ENCODE data around the gene ZBTB8A.
"Not testable (repeated sequence)": the region's sequence is repeated elsewhere in the genome, so short reads cannot be mapped to it uniquely, and the experiment has no call there.

ZBTB8A gene

DNA sequence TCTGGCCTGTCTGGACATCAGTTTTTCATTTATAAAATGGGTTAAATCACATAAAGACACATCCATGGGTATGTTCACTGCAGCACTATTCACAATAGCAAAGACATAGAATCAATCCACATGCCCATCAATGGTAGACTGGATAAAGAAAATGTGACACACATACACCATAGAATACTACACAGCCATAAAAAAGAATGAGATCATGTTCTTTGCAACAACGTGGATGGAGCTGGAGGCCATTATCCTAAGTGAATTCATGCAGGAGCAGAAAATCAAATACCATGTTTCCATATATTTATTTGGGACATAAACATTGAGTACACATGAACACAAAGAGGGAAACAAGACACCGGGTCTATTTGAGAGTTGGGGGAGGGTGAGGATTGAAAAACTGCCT is 83.0 kb downstream of the ZBTB8A start:
- DNase-seq (ENCODE audit: low spot score), result no peak

DNA sequence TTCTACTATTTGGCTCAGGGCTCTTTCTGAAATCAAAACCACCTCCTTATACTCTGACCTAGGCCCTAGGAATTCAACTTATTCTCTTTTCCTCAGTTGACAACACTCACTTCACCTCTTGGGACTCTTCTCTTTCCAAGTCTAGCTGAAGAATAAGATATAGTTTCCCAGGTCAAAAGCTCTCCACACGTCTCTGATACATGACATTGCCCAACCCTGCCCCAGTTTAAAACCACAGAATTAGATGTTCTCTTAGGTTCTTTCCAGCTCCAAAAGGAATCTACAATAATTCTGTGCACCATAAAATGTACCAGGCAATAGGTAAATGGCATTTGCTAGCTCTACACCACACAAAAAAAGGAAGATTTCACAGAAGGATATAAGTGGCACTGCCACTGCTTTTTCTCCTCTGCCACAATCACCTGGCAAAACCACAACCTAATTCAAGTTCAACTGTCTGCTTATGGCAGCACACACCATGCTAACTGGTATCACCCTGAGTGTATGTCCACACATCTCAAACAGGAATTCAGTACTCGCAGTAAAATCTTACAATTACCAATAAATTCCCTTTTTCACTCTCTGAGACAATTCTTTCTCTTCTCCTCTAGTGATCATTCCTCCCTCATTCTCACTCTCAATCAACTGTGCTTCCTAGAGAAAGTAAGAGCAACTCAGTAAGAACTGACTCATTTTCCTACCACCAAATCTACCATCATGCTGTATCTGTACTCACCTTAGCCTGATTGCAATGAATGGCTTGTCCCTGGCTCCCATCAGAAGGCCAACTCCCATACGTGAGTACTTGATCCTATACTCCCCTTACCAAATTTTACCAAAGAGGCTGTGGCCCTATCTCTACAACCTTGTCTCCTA is 83.8 kb downstream of the ZBTB8A start:
- no peak for DNase-seq (ENCODE audit: low spot score)

DNA sequence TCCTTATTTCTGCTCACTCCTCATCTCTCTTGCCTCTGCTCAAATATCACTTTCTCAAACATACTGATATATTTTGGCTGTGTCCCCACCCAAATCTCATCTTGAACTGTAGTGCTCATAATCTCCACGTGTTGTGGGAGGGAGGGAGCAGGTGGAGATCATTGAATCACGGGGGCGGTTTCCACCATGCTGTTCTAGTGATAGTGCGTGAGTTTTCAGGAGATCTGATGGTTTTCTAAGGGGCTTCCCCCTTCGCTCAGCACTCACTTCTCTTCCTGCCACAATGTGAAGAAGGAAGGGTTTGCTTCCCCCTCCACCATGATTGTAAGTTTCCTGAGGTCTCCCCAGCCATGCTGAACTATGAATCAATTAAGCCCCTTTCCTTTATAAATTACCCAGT is 84.5 kb downstream of the ZBTB8A start:
- no peak for DNase-seq (ENCODE audit: low spot score)

DNA sequence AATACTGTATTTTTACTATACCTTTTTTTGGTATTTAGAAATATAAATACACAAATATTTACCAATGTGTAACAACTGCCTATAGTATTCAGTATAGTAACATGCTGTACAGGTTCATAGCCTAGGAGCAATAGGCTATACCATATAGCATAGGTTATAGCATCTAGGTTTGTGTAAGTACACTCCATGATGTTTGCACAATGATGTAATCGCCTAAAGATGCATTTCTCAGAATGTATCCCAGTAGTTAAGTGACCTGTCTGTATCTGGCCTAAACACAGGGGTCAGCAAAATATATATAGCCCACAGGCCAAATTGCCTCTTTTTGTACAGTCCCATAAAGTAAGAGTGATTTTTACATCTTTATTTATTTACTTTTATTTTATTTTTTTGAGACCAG is 86.9 kb downstream of the ZBTB8A start:
- DNase-seq (ENCODE audit: low spot score), result no peak

DNA sequence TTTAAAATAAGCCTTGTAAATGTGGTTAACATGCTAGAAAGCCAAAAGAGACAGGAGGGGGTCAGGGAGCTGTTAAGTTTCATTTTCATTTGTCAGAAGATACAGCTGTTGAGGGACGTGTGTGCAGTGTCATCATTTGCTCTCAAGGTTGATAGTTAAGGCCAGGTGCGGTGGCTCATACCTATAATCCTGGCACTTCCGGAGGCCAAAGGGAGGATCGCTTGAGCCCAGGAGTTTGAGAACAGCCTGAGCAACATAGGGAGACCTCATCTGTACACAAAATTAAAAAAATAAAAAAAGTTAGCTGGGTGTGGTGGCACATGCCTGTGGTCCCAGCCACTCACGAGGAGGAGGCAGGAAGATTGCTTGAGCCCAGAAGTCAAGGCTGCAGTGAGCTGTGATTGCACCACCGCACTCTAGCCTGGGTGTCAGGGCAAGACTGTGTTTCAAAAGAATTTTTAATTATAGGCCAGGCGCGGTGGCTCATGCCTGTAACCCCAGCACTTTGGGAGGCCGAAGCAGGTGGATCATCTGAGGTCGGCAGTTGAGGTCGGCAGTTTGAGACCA is 88.5 kb downstream of the ZBTB8A start:
- DNase-seq (ENCODE audit: low spot score), result no peak

DNA sequence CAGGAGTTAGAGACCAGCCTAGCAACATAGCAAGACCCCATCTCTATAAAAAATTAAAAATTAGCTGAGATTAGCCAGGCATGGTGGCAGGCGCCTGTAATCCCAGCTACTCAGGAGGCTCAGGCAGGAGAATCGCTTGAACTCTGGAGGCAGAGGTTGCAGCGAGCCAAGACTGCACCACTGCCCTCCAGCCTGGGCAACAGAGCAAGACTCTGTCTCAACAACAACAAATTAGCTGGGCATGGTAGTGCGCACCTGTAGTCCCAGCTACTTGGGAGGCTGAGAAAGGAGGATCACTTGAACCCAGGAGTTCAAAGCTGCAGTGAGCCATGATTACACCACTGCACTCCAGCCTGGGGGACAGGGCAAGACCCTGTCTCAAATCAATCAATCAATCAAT is 90.9 kb downstream of the ZBTB8A start:
- DNase-seq (ENCODE audit: low spot score), result not testable (repeated sequence)

DNA sequence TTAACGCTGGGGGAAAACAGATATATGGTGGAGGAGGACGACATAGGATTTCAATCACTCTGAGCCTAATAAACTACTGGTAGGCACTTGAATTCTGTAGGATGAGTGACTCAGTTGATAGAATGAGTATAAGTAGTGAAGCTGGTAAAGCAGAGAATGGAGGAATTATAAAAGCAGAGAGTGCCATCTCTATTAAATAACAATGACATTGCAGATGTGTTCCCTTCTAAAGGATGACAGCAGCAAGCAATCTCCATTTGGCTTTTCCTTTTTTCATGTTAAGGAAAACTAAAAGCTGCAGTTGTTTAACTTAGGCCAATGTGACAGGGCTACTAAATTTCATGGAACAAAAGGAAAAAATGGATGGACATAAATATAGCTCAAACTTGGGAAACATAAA is 93.6 kb downstream of the ZBTB8A start:
- DNase-seq (ENCODE audit: low spot score), result no peak

DNA sequence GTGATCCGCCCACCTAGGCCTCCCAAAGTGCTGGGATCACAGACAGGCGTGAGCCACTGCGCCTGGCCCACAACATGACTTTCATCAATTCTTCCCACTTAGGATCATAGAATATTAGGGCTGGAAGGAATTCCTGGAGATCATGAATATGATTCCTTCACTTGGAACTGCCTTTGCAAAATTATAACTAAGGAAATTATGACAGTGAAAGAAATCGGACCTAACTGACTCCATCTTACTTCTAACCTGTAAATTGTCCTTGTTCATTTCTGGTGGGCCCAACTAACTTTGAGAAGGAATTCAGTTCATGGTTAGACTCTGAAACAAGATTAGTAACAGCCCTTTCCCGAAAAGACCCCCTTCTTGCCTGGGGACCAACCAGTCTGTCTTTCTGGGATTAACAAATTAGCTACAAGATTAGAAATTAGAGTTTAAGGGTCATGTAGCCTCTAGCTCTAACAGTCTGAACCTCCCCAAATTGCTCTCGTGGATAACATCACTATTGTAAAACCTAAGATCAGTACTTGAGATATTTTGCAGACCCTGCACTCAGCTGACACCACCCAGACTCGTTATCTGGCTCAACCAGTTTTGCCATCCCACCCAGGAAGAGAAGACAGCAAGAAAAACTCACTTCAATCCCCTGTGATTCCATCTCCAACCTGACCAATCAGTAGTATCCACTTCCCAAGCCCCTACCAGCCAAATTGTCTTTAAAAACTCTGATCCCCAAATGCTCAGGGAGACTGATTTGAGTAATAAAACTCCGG is 96.5 kb downstream of the ZBTB8A start:
- DNase-seq (ENCODE audit: low spot score), result no peak

DNA sequence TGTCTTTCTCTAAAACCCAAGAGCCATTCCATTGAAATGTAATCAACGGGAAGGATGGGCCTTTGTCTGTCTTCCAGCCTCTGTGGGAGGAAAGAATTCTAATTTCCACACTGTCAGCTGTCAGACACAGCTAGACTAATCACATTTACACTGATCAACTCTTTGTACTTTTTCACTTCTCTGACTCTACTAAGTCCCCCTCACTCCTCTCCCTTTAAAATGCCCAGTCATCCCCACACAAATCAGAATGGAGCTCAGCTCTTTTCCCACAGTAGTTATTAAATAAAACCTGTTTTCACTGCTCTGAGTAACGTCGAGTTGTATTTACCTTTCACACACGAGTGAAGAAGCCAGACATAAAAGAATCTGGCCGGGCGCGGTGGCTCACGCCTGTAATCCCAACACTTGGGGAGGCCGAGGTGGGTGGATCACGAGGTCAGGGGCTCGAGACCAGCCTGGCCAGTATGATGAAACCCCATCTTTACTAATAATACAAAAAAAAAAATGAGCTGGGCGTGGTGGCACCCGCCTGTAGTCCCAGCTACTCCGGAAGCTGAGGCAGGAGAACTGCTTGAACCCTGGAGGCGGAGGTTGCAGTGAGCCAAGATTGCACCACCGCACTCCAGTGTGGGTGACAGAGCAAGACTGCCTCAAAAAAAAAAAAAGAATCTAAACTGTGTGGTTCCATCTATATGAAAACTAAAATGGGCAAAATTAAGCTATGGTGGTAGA is 97.9 kb downstream of the ZBTB8A start:
- DNase-seq (ENCODE audit: low spot score), result no peak

DNA sequence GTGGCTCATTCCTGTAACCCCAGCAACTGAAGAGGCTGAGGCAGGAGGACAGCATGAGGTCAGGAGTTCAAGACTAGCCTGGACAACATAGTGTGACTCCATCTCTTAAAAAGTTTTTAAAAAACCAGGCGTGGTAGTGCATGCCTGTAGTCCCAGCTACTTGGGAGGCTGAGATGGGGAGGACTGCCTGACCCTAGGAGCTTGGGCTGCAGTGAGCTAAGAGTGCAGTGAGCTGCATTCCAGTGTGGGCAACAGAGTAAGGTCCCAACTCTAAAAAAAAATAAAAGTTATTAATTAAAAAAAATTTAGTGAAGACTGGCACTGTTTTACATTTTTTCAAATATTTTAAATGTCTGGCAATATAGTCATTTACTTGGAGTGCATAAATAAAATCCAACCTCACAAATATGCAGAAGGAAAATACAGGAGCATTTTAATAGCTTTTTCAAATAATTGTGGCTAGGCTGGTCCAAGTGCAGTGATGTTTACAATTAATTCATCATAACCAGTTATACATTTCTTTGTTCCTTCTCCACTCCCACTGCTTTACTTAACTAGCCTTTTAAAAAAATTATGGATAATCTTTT is 100.4 kb downstream of the ZBTB8A start:
- DNase-seq (ENCODE audit: low spot score), result no peak

DNA sequence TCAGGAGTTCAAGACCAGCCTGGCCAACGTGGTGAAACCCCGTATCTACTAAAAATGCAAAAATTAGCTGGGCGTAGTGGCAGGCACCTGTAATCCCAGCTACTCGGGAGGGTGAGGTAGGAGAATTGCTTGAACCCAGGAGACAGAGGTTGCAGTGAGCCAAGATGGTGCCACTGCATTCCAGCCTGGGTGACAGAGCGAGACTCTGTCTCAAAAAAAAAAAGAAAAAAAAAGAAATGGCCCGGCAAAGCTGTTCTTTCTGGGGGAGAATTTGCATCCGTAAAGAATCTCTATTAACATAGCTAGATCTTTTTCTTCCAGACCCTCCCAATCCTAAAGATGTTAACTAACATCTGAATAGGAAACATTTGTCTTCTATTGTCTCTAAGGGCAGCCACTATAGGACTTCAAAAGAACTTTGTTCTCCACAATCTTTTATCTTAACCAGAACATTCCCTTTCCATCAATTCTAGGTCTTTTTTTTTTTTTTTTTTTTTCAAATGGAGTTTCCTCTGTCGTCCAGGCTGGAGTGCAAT is 103.1 kb downstream of the ZBTB8A start:
- not testable (repeated sequence) for DNase-seq (ENCODE audit: low spot score)

DNA sequence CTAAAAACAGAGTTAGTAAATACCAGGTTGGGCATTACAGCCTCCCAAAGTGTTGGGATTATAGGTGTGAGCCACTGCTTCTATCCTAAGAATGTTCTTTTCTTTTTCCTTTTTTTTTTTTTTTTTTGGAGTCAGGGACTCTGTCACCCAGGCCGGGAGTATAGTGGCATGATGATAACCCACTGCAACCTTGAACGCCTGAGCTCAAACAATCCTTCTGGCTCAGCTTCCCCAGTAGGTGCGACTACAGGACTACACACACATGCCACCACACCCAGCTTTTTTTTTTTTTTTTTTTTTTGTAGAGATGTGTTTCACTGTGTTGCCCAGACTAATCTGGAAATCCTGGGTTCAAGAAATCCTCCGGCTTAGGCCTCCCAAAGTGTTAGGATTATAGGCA is 105.2 kb downstream of the ZBTB8A start:
- DNase-seq (ENCODE audit: low spot score), result no peak

DNA sequence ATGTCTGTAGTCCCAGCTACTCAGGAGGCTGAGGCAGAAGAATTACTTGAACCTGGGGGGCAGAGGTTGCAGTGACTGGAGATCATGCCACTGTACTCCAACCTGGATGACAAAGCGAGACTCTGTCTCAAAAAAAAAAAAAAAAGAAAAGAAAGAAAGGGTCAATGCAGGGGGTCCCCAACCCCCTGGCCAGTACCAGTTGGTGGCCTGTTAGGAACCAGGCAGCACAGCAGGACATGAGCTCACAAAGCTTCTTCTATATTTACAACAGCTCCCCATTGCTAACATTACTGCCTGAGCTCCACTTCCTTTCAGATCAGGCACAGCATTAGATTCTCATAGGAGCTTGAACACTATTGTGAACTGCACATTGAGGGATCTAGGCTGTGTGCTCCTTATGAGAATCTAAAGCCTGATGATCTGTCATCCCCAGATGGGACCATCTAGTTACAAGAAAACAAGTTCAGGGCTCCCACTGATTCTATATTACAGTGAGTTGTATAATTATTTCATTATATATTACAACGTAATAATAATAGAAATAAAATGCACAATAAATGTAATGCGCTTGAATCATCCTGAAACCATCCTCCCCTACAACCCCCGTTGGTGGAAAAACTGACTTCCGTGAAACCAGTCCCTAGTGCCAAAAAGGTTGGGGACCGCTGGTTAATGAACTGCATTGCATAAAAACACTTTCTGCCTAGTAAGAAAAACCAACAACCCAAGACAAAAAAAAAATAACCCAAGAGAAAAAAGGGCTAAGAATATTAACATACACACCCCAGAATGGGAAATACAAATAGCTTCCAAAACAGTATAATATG is 108.3 kb downstream of the ZBTB8A start:
- no peak for DNase-seq (ENCODE audit: low spot score)

DNA sequence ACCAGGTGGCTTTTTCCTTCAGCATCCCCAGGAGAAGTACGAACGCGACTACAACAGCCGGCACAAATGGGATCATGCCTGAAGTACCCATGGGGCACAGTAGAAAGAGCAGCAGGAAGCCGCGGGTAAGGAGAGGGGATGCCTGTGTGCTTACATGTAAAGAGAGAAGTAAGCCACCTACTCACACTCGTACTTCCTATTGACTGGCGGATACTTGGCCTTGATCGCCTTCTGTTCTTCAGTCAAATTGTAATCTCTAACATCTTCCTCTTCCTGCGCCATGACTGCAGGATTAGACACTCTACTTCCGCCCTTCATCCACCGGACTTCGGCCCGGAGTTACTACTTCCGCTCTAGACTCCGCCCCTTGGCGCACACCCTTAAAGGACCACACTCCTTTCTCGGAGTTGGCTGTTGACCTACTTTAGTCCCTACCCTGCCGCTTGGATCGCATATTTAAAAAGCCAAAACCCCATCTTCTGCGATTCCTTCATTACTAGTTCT is 111.1 kb downstream of the ZBTB8A start, which contains the start of gene ZBTB8OS:
Gene ZBTB8OS (minus strand): TSS at position 303 of the 504 bp plus-strand sequence. CDS start 21 bp downstream, at position 282.
- peak; percentile 98 for DNase-seq (ENCODE audit: low spot score)

DNA sequence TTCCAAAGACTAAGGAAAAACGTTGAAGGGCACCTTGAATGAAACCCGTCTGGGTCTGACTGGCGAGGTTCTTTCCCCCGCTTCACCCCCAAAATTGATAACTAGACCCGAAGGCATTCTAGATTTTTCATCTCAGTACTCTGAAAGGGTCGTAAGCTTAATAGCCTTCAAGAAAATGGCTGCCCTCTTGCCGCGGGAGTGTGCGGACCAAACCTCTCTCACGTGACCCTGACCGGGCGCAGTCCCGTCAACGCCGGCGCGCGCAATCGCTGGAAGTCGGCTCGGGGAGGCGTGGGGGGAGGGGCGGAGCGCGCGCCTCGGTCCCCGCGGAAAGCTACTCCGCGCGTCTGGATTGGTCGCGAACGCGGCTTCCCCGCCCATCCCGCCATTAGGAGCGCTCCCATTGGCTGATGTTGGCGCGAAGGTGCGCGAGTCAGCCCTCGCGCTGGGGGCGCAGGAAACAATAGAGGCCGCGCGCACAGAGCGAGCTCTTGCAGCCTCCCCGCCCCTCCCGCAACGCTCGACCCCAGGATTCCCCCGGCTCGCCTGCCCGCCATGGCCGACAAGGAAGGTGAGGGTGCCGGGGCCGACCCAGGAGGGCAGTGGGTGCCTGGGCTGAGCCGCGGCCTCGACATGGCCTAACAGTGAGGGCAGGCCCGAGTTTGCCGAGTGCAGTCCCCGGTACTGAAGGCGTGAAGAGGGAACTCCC is 111.7 kb downstream of the ZBTB8A start, which contains the start of gene RBBP4:
Gene RBBP4 (plus strand): TSS at position 457 of the 709 bp plus-strand sequence. CDS start 99 bp downstream, at position 556.
- peak; percentile 96 for DNase-seq (ENCODE audit: low spot score)

DNA sequence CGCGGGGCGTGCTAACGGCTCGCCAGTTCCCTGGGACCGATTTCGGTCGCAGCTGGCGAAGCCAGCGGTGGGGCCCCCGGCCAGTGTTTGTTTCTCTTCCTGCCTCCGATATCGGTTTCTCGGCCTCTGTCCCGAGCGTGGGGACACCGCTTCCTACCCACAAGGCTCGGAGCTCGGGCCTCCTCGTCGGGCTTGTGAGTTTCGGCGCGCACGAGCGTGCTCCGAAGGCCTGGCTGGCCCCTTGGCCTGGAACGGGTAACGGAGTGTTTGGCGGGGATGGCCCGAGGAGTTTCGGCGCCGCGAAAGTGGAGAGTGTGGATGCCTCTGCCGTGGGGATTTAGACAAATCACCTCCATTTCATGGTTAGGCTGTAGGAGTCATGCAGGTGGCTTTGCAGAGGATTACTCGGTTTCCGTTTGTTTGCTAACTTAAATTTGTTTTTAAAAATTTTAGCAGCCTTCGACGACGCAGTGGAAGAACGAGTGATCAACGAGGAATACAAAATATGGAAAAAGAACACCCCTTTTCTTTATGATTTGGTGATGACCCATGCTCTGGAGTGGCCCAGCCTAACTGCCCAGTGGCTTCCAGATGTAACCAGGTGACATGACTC is 112.3 kb downstream of the ZBTB8A start:
- no peak for DNase-seq (ENCODE audit: low spot score)

DNA sequence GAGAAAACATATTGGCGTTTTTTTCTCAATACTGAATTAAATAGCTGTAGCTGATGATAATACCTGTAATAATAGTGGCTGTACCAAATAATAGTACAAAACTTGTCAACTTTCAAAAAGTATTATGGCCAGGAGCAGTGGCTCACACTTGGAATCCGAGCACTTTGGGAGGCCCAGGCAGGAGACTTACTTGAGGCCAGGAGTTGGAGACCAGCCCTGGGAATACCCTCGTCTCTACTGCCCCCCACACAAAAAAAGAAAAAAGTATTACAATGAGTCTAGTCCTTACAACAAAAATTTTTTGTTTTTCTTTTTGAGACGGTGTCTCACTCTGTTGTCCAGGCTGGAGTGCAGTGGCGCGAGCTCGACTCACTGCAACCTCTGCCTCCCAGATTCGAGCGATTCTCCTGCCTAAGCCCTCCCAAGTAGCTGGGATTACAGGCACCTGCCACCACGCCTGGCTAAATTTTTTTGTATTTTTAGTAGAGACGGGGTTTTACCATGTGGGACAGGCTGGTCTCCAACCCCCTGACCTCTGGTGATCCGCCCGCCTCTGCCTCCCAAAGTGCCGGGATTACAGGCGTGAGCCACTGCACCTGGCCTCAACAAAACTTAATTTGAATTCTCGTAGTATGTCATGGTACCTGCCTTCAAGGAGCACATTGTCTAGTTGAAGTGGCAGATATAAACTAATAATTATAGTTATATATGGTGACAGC is 113.2 kb downstream of the ZBTB8A start:
- DNase-seq (ENCODE audit: low spot score), result no peak

All from cerebellar cortex (tissue), 1 donor.